Fibroblast of lung (primary cell): Measurements from ENCODE around the gene ANAPC16.

Experiments
- CTCF ChIP-seq, 2 donors: IDR thresholded peaks in 1 of 2; conservative IDR thresholded peaks in 1 of 2; 1 replicate in 1 of 2; 2 replicates in 1 of 2; pipeline ENCODE4 v1.5.1; 2011 to 2012; ENCODE audit warnings: low read length in 2 of 2, control low read depth in 1 of 2, inconsistent platforms in 1 of 2, low read depth in 1 of 2, mild to moderate bottlenecking in 1 of 2
- EZH2 ChIP-seq: IDR thresholded peaks from 2 replicates; pipeline ENCODE4 v1.5.1; 2012; ENCODE audit warnings: low read length, control low read depth, mild to moderate bottlenecking; ENCODE audit errors: missing control alignments

DNA sequence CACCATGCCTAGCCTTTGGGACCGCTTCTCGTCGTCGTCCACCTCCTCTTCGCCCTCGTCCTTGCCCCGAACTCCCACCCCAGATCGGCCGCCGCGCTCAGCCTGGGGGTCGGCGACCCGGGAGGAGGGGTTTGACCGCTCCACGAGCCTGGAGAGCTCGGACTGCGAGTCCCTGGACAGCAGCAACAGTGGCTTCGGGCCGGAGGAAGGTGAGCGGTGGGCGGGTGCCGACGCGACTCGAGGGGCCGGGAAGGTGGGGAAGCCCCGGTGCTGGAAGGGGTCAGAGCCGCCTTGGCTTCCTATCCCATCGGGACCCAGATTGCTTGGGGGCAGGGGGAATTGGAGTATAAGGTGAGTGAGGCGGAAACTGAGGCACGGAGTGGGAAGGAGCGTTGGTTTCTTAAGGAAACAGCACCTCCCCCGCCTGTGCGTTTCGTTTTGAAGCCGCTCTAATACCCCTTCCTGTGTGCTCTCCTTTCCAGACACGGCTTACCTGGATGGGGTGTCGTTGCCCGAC lies 58.5 kb downstream of the ANAPC16 start:
- TF ChIP-seq CTCF (conservative IDR thresholded peaks at IDR 0.05 in 1 of 2, IDR thresholded peaks at IDR 0.05 in 1 of 2; ENCODE audit: low read depth in 1 of 2, low read length in 2 of 2) (no peak), EZH2 (no peak)
